SW 1271 (cell line): Measurements from ENCODE around the gene UBE2F.
"Not testable (repeated sequence)": the region's sequence is repeated elsewhere in the genome, so short reads cannot be mapped to it uniquely, and the experiment has no call there.

Experiments
- DNase-seq, 2 experiments: peaks; one replicate each; lab custom pipeline; 2025; lab: John Stamatoyannopoulos, UW

UBE2F gene

GRCh38 chr2:238046725-238047270 is 80.0 kb downstream of the UBE2F start:
- no peak for DNase-seq

GRCh38 chr2:238053191-238053776 is 86.5 kb downstream of the UBE2F start:
- DNase-seq = no peak

GRCh38 chr2:238055841-238056240 is 89.0 kb downstream of the UBE2F start:
- DNase-seq = no peak

GRCh38 chr2:238057696-238058575 is 91.1 kb downstream of the UBE2F start:
- DNase-seq = not testable (repeated sequence)

GRCh38 chr2:238059505-238059904 is 92.7 kb downstream of the UBE2F start:
- DNase-seq = no peak

GRCh38 chr2:238060096-238060541 is 93.3 kb downstream of the UBE2F start:
- peak in 1 of 2 experiments; percentile 47 for DNase-seq

- peak; percentile 92 to 95 for DNase-seq
These were observed 93.9 kb downstream of the UBE2F start, which contains the start of gene SCLY for GRCh38 chr2:238060542-238061314. TSS of gene SCLY (plus strand) at chr2:238061001. CDS start at chr2:238061055, 54 bp downstream.

- DNase-seq = peak; percentile 6 to 53
These were observed 94.7 kb downstream of the UBE2F start for GRCh38 chr2:238061315-238062202.

- DNase-seq = no peak
These were observed 96.8 kb downstream of the UBE2F start for GRCh38 chr2:238063414-238064189.

GRCh38 chr2:238064376-238064775 is 97.6 kb downstream of the UBE2F start:
- DNase-seq = no peak

- no peak for DNase-seq
These were observed 98.4 kb downstream of the UBE2F start for GRCh38 chr2:238065071-238065846.

GRCh38 chr2:238066218-238066617 is 99.4 kb downstream of the UBE2F start:
- DNase-seq = no peak

- DNase-seq = not testable (repeated sequence)
These were observed 99.9 kb downstream of the UBE2F start for GRCh38 chr2:238066718-238067117.

- no peak for DNase-seq
These were observed 101.1 kb downstream of the UBE2F start for GRCh38 chr2:238067939-238068338.

- DNase-seq = no peak
These were observed 102.4 kb downstream of the UBE2F start for GRCh38 chr2:238069021-238069709.

- no peak for DNase-seq
These were observed 103.1 kb downstream of the UBE2F start for GRCh38 chr2:238069877-238070276.

- no peak for DNase-seq
These were observed 108.6 kb downstream of the UBE2F start for GRCh38 chr2:238075397-238075796.

- no peak for DNase-seq
These were observed 110.5 kb downstream of the UBE2F start for GRCh38 chr2:238077292-238077691.

- no peak for DNase-seq
These were observed 113.1 kb downstream of the UBE2F start for GRCh38 chr2:238079874-238080327.
